ENCODE measurements around the gene HGF. TPM values are rescaled to one million over a fixed set of nuclear protein-coding genes. Genes with fewer than 3 reads are reported as not detected.

HGF gene
- total RNA-seq, 1 experiment from 2014 or later: not detected

DNA sequence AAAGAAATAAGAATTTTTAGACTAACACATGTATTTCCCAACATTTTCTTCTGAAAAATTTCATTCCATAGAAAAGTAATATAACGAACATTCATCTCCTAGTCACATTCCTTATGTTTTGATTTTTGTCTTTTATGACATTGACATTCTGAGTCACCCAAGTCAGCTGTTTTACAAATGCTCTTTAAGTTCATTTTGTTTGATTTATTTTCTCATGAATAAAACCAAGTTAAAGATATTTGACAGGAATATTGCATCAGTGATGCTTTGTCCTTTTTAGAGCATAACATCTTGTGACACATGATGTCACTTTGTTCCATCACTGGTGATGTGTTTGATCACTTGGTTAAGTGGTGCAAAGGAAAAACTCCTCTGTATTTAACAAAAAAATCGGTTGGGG is 48.4 kb downstream of the HGF start:
- intact Hi-C loops (cut with micrococcal nuclease; ENCODE audit: unreplicated experiment): no loop called here
- no peaks in the 10 kb centered on the region for H3K36me3 ChIP-seq (ENCODE audit: control insufficient read depth, insufficient read depth, low read length)
- BruUV-seq (replicated peaks): no TSS peak
- Mint-ChIP-seq H3K4me1 (ENCODE audit: low read depth, unreplicated experiment) (peaks cover 7% of the 10 kb centered on the region), H3K27ac (ENCODE audit: unreplicated experiment) (no peak overlapping the region), H3K27me3 (ENCODE audit: insufficient read depth, unreplicated experiment) (no peaks in the 10 kb centered on the region), H3K9me3 (ENCODE audit: unreplicated experiment) (no peaks in the 10 kb centered on the region), H3K4me3 (ENCODE audit: unreplicated experiment) (no peak overlapping the region), H3K36me3 (ENCODE audit: insufficient read depth, unreplicated experiment) (no peaks in the 10 kb centered on the region)
- H3K27me3 ChIP-seq (replicated peaks; ENCODE audit: control insufficient read depth, insufficient read depth, low read length): no peaks in the 10 kb centered on the region
- no peaks in the 10 kb centered on the region for H3K9me3 ChIP-seq
- DNase-seq: no peak
- TF ChIP-seq, protein P1, sequence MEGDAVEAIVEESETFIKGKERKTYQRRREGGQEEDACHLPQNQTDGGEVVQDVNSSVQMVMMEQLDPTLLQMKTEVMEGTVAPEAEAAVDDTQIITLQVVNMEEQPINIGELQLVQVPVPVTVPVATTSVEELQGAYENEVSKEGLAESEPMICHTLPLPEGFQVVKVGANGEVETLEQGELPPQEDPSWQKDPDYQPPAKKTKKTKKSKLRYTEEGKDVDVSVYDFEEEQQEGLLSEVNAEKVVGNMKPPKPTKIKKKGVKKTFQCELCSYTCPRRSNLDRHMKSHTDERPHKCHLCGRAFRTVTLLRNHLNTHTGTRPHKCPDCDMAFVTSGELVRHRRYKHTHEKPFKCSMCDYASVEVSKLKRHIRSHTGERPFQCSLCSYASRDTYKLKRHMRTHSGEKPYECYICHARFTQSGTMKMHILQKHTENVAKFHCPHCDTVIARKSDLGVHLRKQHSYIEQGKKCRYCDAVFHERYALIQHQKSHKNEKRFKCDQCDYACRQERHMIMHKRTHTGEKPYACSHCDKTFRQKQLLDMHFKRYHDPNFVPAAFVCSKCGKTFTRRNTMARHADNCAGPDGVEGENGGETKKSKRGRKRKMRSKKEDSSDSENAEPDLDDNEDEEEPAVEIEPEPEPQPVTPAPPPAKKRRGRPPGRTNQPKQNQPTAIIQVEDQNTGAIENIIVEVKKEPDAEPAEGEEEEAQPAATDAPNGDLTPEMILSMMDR (IDR thresholded peaks at IDR 0.05; ENCODE audit: insufficient read depth in 1 of 2, low read depth in 1 of 2, low read length in 1 of 2, severe bottlenecking in 1 of 2, unreplicated experiment in 1 of 2): no peak
- H3K4me1 ChIP-seq: no peaks in the 10 kb centered on the region
- POLR2A ChIA-PET: no interaction called here
- CTCF ChIA-PET: no interaction called here
- H3K4me3 ChIP-seq (ENCODE audit: low read depth, low read length): no peak overlapping the region

GRCh38 chr7:81719865-81720264 is 50.0 kb downstream of the HGF start:
- no peak overlapping the region for H3K4me3 ChIP-seq (ENCODE audit: low read depth, low read length)
- no peaks in the 10 kb centered on the region for H3K9me3 Mint-ChIP-seq (ENCODE audit: unreplicated experiment)
- ChIA-PET CTCF (no interaction called here), POLR2A (no interaction called here)
- TF ChIP-seq, protein P1 (IDR thresholded peaks at IDR 0.05; ENCODE audit: insufficient read depth in 1 of 2, low read depth in 1 of 2, low read length in 1 of 2, severe bottlenecking in 1 of 2, unreplicated experiment in 1 of 2): no peak
- H3K27me3 ChIP-seq (replicated peaks; ENCODE audit: control insufficient read depth, insufficient read depth, low read length): no peaks in the 10 kb centered on the region
- peaks cover under 1% of the 10 kb centered on the region for H3K4me1 Mint-ChIP-seq (ENCODE audit: low read depth, unreplicated experiment)
- intact Hi-C loops (cut with micrococcal nuclease; ENCODE audit: unreplicated experiment): no loop called here
- DNase-seq: no peak
- H3K27me3 Mint-ChIP-seq (ENCODE audit: insufficient read depth, unreplicated experiment): no peaks in the 10 kb centered on the region
- H3K9me3 ChIP-seq: no peaks in the 10 kb centered on the region
- no peaks in the 10 kb centered on the region for H3K4me1 ChIP-seq
- no peak overlapping the region for H3K4me3 Mint-ChIP-seq (ENCODE audit: unreplicated experiment)
- H3K27ac Mint-ChIP-seq (ENCODE audit: unreplicated experiment): no peak overlapping the region
- H3K36me3 ChIP-seq (ENCODE audit: control insufficient read depth, insufficient read depth, low read length): no peaks in the 10 kb centered on the region
- no peaks in the 10 kb centered on the region for H3K36me3 Mint-ChIP-seq (ENCODE audit: insufficient read depth, unreplicated experiment)
- BruUV-seq (replicated peaks): no TSS peak

DNA sequence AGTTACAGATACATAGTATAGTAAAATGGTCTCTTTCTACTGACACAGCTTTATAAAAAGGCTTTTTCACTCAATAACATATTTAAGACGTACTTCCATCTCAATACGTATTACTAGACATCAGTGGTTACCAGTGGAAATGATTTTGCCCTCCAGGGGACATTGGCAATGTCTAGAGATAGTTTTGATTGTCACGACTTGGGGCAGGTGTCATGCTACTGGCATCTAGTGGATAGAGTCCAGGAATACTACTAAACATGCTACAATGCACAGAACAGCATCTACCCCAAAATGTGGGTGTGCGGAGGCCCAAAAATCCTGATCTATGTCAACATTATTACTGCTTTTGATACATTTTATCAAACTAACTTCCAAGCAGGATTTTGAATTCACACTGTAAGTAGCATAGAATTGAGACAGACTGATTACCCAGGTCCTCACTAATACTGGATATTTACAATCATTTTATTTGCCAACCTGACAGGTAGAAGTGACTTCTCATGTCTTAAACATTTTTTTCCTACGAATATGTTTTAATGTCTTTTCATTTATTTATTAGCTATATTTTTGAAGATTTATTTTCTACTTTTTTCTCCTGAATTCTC is 53.8 kb downstream of the HGF start:
- CTCF ChIA-PET: no interaction called here
- Mint-ChIP-seq H3K27ac (ENCODE audit: unreplicated experiment) (no peak overlapping the region), H3K9me3 (ENCODE audit: unreplicated experiment) (no peaks in the 10 kb centered on the region), H3K27me3 (ENCODE audit: insufficient read depth, unreplicated experiment) (no peaks in the 10 kb centered on the region), H3K4me3 (ENCODE audit: unreplicated experiment) (no peak overlapping the region), H3K4me1 (ENCODE audit: low read depth, unreplicated experiment) (no peaks in the 10 kb centered on the region), H3K36me3 (ENCODE audit: insufficient read depth, unreplicated experiment) (no peaks in the 10 kb centered on the region)
- Histone ChIP-seq H3K9me3 (no peaks in the 10 kb centered on the region), H3K4me1 (no peaks in the 10 kb centered on the region), H3K27me3 (replicated peaks; ENCODE audit: control insufficient read depth, insufficient read depth, low read length) (no peaks in the 10 kb centered on the region), H3K4me3 (ENCODE audit: low read depth, low read length) (no peak overlapping the region), H3K36me3 (ENCODE audit: control insufficient read depth, insufficient read depth, low read length) (no peaks in the 10 kb centered on the region)
- intact Hi-C loops (cut with micrococcal nuclease; ENCODE audit: unreplicated experiment): loop anchor here (1.0 kb wide), 5 partner anchors 189 to 301 kb away; no protein-coding TSS in a partner anchor
- no TSS peak for BruUV-seq (replicated peaks)
- DNase-seq: peak; percentile 27 to 28
- POLR2A ChIA-PET: no interaction called here
- TF ChIP-seq, protein P1 (IDR thresholded peaks at IDR 0.05; ENCODE audit: insufficient read depth in 1 of 2, low read depth in 1 of 2, low read length in 1 of 2, severe bottlenecking in 1 of 2, unreplicated experiment in 1 of 2): peak; percentile 38 to 40

Measured in Caco-2 (cell line).